Activated CD8-positive, alpha-beta T cell treated with anti-CD3 and anti-CD28 coated beads for 36 hours (primary cell): ENCODE data around the gene PHF14. TPM values are rescaled to one million over a fixed set of nuclear protein-coding genes. Genes with fewer than 3 reads are reported as not detected.

ENCODE experiments used
- ATAC-seq: fragments of 200-7000 bp; cut with Tn5 transposase; one replicate; pipeline ENCODE4 v1.10.0; 2021; ENCODE audit warnings: mild to moderate bottlenecking, moderate library complexity
- CTCF ChIA-PET: fragments of 350-600 bp; sonication (Branson Sonifier 250); formaldehyde crosslinking; loops from one replicate; lab custom pipeline; 2021; ENCODE audit warnings: antibody characterized with exemption; lab: Charles Lee
- POLR2A ChIA-PET: fragments of 350-600 bp; sonication (Branson Sonifier 250); formaldehyde crosslinking; loops from one replicate; lab custom pipeline; 2021; ENCODE audit warnings: antibody characterized with exemption; lab: Charles Lee
- DNase-seq: peaks from one replicate; pipeline ENCODE4 v3.0.0-alpha.2; 2020
- H3K27ac Mint-ChIP-seq: one replicate; pipeline ENCODE4 v1.8.0; 2021; ENCODE audit warnings: mild to moderate bottlenecking, mixed read lengths
- H3K27me3 Mint-ChIP-seq: one replicate; pipeline ENCODE4 v1.8.0; 2021; ENCODE audit warnings: mixed read lengths
- H3K36me3 Mint-ChIP-seq: one replicate; pipeline ENCODE4 v1.8.0; 2021; ENCODE audit warnings: low read depth, mixed read lengths
- H3K4me1 Mint-ChIP-seq: one replicate; pipeline ENCODE4 v1.8.0; 2021; ENCODE audit warnings: low read depth, mixed read lengths
- H3K4me3 Mint-ChIP-seq: one replicate; pipeline ENCODE4 v1.8.0; 2021; ENCODE audit warnings: mild to moderate bottlenecking, moderate library complexity, mixed read lengths
- H3K9me3 Mint-ChIP-seq: one replicate; pipeline ENCODE4 v1.8.0; 2021; ENCODE audit warnings: mixed read lengths
- CTCF ChIP-seq: fragments of 200-600 bp; IDR thresholded peaks from one replicate; pipeline ENCODE4 v1.8.0; 2022; ENCODE audit warnings: antibody characterized with exemption, mild to moderate bottlenecking
- intact Hi-C: fragments of 100-400 bp; cut with micrococcal nuclease; formaldehyde crosslinking; loops from one replicate; pipeline ENCODE4 v1.10.0; 2022
- total RNA-seq, 2 experiments: library from RNA; stranded (reverse); gene quantifications; one replicate each; pipeline ENCODE4 v1.2.3, GENCODE V29; 2021

Gene PHF14
- total RNA-seq, 2 experiments from 2014 or later: 36.7 to 38.7 TPM

- Mint-ChIP-seq H3K27me3 (no peaks in the 10 kb centered on the region), H3K36me3 (peaks cover 51% of the 10 kb centered on the region), H3K4me3 (no peak overlapping the region), H3K27ac (no peak overlapping the region), H3K4me1 (peaks cover 47% of the 10 kb centered on the region), H3K9me3 (peaks cover 4% of the 10 kb centered on the region)
- no peak for ATAC-seq
- TF ChIP-seq CTCF: no peak
- no peak for DNase-seq
- POLR2A ChIA-PET: interaction anchor here (0.8 kb wide), 1 partner anchor 26 kb away, joined by 3 read pairs; the partner anchor contains the start of gene PHF14
- CTCF ChIA-PET: interaction anchor here (1.3 kb wide), 1 partner anchor 11 kb away, joined by 4 read pairs; no protein-coding TSS in a partner anchor
- intact Hi-C loops: no loop called here
These were observed 25.5 kb downstream of the PHF14 start for GRCh38 chr7:10998996-10999757.

- Mint-ChIP-seq H3K9me3 (no peaks in the 10 kb centered on the region), H3K27me3 (no peaks in the 10 kb centered on the region), H3K4me1 (peaks cover 30% of the 10 kb centered on the region), H3K36me3 (peaks cover 42% of the 10 kb centered on the region), H3K4me3 (no peak overlapping the region), H3K27ac (no peak overlapping the region)
- ChIA-PET CTCF (no interaction called here), POLR2A (no interaction called here)
- intact Hi-C loops: no loop called here
- ATAC-seq (no peak), DNase-seq (no peak)
- TF ChIP-seq CTCF: no peak
These were observed 31.5 kb downstream of the PHF14 start for GRCh38 chr7:11005202-11005601.

- Mint-ChIP-seq H3K27me3 (no peaks in the 10 kb centered on the region), H3K4me1 (peaks cover 23% of the 10 kb centered on the region), H3K27ac (no peak overlapping the region), H3K9me3 (no peaks in the 10 kb centered on the region), H3K36me3 (peaks cover 34% of the 10 kb centered on the region), H3K4me3 (no peak overlapping the region)
- intact Hi-C loops: no loop called here
- DNase-seq (no peak), ATAC-seq (no peak)
- ChIA-PET POLR2A (no interaction called here), CTCF (interaction anchor here (0.6 to 1.3 kb wide), 3 partner anchors 13 to 210 kb away, joined by 3 read pairs; no protein-coding TSS in a partner anchor)
- TF ChIP-seq CTCF: no peak
These were observed 32.6 kb downstream of the PHF14 start for GRCh38 chr7:11006291-11006690.

- H3K4me3 Mint-ChIP-seq: no peak overlapping the region
These were observed 36.0 kb downstream of the PHF14 start for GRCh38 chr7:11009631-11010030.

More at GRCh38 chr7:11009631-11010030, 36.0 kb downstream of the PHF14 start:
- Mint-ChIP-seq H3K27ac (no peak overlapping the region), H3K9me3 (no peaks in the 10 kb centered on the region), H3K4me1 (peaks cover 27% of the 10 kb centered on the region), H3K36me3 (peaks cover 33% of the 10 kb centered on the region), H3K27me3 (no peaks in the 10 kb centered on the region)
- CTCF ChIA-PET: no interaction called here
- TF ChIP-seq CTCF: no peak
- no peak for DNase-seq
- intact Hi-C loops: no loop called here
- POLR2A ChIA-PET: interaction anchor here (0.7 kb wide), 1 partner anchor 29 kb away, joined by 3 read pairs; no protein-coding TSS in a partner anchor
- ATAC-seq: no peak
